ENCODE data around the gene NEDD8. TPM values are rescaled to one million over a fixed set of nuclear protein-coding genes. Genes with fewer than 3 reads are reported as not detected.

NEDD8 gene
- total RNA-seq, 1 donor from 2014 or later: 191 TPM

DNA sequence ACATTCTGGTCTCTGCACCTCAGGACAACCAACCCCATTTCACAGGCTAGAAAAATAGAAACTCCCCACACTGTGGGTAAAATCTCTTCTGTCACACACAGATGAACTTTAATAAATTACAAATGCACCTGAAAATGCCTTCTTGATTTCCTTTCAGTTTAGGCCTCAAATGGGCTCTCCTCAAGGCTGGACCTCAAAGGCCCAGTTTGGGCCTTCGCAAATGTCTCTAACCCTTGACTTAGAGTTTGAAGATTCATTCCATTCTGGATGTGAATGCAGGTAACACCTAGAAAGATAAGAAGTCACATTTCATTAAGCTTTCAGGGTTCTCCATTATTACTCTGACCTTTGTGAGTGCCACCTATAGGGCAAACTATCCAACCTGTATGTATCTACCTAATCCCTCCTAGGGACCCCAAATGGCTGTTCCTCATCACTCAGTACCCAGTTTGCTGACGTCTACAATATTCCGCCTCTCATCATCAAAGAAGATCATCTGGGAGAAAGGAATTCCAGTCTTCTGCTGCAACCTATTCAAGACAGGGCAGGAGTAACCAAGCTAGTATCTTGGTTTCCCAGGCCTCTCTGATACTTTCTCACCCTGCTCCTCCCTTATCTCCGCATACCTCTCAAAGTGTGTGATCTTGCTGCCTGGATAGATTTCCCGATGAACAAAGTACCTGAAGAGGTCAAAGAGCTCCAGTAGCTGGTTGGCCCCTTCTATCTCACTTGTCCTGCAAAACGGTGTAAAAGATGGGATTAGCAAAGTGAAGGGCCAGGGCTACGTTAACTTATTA, 18.1 kb downstream of the NEDD8 start:
- H3K27me3 Mint-ChIP-seq (ENCODE audit: low read depth): no peaks in the 10 kb centered on the region
- DNase-seq (ENCODE audit: low read depth, low spot score): no peak
- H3K4me3 Mint-ChIP-seq: peak overlapping the region; percentile 91
- no peaks in the 10 kb centered on the region for H3K9me3 Mint-ChIP-seq
- peaks cover 35% of the 10 kb centered on the region for H3K4me1 Mint-ChIP-seq
- H3K36me3 Mint-ChIP-seq (ENCODE audit: low read depth): peaks cover 12% of the 10 kb centered on the region
- TF ChIP-seq, protein P1, sequence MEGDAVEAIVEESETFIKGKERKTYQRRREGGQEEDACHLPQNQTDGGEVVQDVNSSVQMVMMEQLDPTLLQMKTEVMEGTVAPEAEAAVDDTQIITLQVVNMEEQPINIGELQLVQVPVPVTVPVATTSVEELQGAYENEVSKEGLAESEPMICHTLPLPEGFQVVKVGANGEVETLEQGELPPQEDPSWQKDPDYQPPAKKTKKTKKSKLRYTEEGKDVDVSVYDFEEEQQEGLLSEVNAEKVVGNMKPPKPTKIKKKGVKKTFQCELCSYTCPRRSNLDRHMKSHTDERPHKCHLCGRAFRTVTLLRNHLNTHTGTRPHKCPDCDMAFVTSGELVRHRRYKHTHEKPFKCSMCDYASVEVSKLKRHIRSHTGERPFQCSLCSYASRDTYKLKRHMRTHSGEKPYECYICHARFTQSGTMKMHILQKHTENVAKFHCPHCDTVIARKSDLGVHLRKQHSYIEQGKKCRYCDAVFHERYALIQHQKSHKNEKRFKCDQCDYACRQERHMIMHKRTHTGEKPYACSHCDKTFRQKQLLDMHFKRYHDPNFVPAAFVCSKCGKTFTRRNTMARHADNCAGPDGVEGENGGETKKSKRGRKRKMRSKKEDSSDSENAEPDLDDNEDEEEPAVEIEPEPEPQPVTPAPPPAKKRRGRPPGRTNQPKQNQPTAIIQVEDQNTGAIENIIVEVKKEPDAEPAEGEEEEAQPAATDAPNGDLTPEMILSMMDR (conservative IDR thresholded peaks at IDR 0.05): no peak
- peak overlapping the region; percentile 24 for H3K27ac Mint-ChIP-seq (ENCODE audit: unreplicated experiment)

DNA sequence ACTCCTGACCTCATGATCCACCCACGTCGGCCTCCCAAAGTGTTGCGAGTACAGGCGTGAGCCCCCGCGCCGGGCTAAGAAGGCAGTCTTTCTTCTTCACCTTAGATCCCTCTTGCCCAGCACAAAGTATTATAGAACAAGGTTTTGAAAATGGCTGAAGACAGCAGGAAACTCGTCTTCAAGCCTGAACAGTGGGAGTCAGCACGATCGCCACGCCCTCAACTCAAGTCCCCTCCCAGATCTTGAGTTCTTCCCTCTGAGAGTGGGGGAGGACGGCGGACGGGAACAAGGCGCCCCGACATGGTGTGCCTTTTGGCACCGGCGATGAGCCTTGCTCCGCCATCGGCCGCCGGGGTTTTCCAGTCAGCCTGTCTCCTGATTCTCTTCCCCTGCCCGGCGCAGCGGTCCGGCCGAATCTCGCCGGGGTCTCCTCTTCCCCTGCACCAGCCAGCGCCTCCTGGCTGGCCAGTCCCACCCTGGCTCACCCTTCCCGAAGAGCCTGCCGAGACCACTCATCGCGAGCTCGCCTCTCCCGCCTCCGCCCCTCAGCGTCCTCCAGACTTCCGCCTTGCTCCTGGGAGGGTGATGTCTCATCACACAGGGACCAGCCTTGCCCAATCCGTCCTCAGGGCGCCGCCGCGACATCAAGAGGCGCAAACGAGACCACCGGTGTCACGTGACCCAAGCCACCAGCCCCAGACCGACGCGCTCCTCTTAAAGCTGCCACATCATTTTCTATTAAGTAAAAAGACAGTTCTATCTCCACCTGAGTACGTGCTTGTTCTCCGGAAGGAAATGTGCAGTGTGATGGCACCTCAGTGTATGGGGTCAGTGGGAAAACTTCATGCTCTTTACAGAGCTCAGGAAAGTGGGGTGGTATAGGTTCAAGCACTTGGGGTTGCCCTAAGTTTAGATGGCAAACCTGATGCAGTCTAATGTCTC, 19.0 kb downstream of the NEDD8 start, which contains the start of gene CHMP4A:
Gene CHMP4A (minus strand): TSS at position 565 of the 942 bp plus-strand sequence. CDS start 49 bp downstream, at position 516.
- peak within 1 kb of the TSS; percentile 99 for H3K27ac Mint-ChIP-seq (ENCODE audit: unreplicated experiment)
- no peaks in the 10 kb centered on the region for H3K27me3 Mint-ChIP-seq (ENCODE audit: low read depth)
- peak within 1 kb of the TSS; percentile 91 for H3K4me3 Mint-ChIP-seq
- H3K36me3 Mint-ChIP-seq (ENCODE audit: low read depth): peaks cover 12% of the 10 kb centered on the region
- H3K4me1 Mint-ChIP-seq: peaks cover 35% of the 10 kb centered on the region
- TF ChIP-seq, protein P1 (conservative IDR thresholded peaks at IDR 0.05): no peak
- peak; percentile 89 for DNase-seq (ENCODE audit: low read depth, low spot score)
- H3K9me3 Mint-ChIP-seq: no peaks in the 10 kb centered on the region

DNA sequence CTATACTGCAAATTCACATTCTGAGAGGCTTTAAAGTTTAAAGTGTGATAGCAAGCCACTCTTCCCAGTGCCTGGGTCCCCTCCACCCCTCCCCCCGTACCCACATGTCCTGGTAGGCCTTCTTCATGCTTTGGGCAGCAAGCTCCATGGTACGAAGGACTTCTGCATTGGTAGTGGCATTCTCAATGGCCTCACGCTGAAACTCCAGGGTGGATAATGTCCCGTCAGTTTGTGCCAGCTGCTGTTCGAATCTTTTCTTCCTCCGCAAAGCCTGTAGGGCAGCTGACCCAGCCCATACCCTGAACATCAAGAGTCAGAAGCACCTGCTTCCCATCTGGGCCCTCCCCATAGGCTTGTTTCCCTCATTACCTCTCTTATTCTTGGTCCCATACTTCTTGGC, 20.9 kb downstream of the NEDD8 start:
- peaks cover 20% of the 10 kb centered on the region for H3K36me3 Mint-ChIP-seq (ENCODE audit: low read depth)
- H3K27me3 Mint-ChIP-seq (ENCODE audit: low read depth): no peaks in the 10 kb centered on the region
- DNase-seq (ENCODE audit: low read depth, low spot score): no peak
- H3K9me3 Mint-ChIP-seq: no peaks in the 10 kb centered on the region
- H3K27ac Mint-ChIP-seq (ENCODE audit: unreplicated experiment): no peak overlapping the region
- H3K4me1 Mint-ChIP-seq: peaks cover 34% of the 10 kb centered on the region
- H3K4me3 Mint-ChIP-seq: peak overlapping the region; percentile 91
- TF ChIP-seq, protein P1 (conservative IDR thresholded peaks at IDR 0.05): no peak

DNA sequence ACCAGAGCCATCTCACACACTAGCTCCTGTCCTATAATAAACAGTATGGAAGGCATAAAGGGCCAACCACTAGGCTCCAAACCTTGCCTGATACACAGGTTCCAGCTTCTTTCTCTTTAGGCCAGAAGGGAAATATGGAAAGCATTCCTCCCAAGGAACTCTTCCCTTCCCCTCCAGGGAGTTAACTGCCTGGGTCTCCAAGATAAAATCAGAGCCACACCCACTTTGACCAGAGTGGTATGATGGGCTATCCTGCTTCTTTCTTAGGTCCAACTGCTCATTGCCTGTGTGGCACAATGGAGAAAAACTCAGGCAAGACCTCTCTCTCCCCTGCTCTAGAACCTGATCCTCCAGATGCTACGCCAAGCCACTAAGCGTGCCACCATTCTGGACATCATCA, 24.5 kb downstream of the NEDD8 start:
- Mint-ChIP-seq H3K4me3 (no peak overlapping the region), H3K4me1 (peaks cover 10% of the 10 kb centered on the region), H3K9me3 (no peaks in the 10 kb centered on the region), H3K27ac (ENCODE audit: unreplicated experiment) (no peak overlapping the region), H3K27me3 (ENCODE audit: low read depth) (no peaks in the 10 kb centered on the region), H3K36me3 (ENCODE audit: low read depth) (peaks cover 30% of the 10 kb centered on the region)
- no peak for DNase-seq (ENCODE audit: low read depth, low spot score)
- TF ChIP-seq, protein P1 (conservative IDR thresholded peaks at IDR 0.05): no peak

DNA sequence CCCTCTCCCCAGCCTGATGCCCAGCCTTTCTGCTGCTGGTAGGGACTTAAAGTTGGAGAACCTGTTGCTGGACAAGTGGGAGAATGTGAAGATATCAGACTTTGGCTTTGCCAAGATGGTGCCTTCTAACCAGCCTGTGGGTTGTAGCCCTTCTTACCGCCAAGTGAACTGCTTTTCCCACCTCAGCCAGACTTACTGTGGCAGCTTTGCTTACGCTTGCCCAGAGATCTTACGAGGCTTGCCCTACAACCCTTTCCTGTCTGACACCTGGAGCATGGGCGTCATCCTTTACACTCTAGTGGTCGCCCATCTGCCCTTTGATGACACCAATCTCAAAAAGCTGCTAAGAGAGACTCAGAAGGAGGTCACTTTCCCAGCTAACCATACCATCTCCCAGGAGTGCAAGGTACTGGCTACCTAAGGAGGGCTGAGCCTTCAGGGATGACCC, 25.0 kb downstream of the NEDD8 start:
- TF ChIP-seq, protein P1 (conservative IDR thresholded peaks at IDR 0.05): no peak
- H3K4me3 Mint-ChIP-seq: no peak overlapping the region
- no peaks in the 10 kb centered on the region for H3K9me3 Mint-ChIP-seq
- H3K4me1 Mint-ChIP-seq: peaks cover 10% of the 10 kb centered on the region
- H3K27ac Mint-ChIP-seq (ENCODE audit: unreplicated experiment): no peak overlapping the region
- H3K36me3 Mint-ChIP-seq (ENCODE audit: low read depth): peaks cover 32% of the 10 kb centered on the region
- no peaks in the 10 kb centered on the region for H3K27me3 Mint-ChIP-seq (ENCODE audit: low read depth)
- DNase-seq (ENCODE audit: low read depth, low spot score): no peak
